SK-N-SH treated with all-trans-retinoic acid at 6 μM for 48 hours (cell line): ENCODE results near the gene AKAP9.

ENCODE experiments used
- ATAC-seq: fragments of 200-7000 bp; cut with Tn5 transposase; 3 replicates; pipeline ENCODE4 v1.9.1; 2020; ENCODE audit warnings: mild to moderate bottlenecking, moderate library complexity
- CSDC2 ChIP-seq: fragments of 250-450 bp; sonication (Bioruptor Pico); IDR thresholded peaks from 2 replicates; pipeline ENCODE4 v1.5.0; 2020; ENCODE audit warnings: mild to moderate bottlenecking, moderate library complexity
- CSRNP3 ChIP-seq: fragments of 250-450 bp; sonication (Bioruptor Pico); IDR thresholded peaks from 2 replicates; pipeline ENCODE4 v1.5.1; 2021; ENCODE audit warnings: mild to moderate bottlenecking, moderate library complexity
- ISL1 ChIP-seq: fragments of 250-450 bp; sonication (Bioruptor Pico); IDR thresholded peaks from 2 replicates; pipeline ENCODE4 v2.1.2; 2022; ENCODE audit warnings: mild to moderate bottlenecking, moderate library complexity
- OSR1 ChIP-seq: fragments of 250-450 bp; sonication (Bioruptor Pico); IDR thresholded peaks from 2 replicates; pipeline ENCODE4 v1.8.0; 2022; ENCODE audit warnings: moderate library complexity, mild to moderate bottlenecking, inconsistent platforms
- PPARA ChIP-seq: fragments of 250-450 bp; sonication (Bioruptor Pico); IDR thresholded peaks from 2 replicates; pipeline ENCODE4 v1.5.0; 2020; ENCODE audit warnings: mild to moderate bottlenecking, borderline replicate concordance
- RARB ChIP-seq: fragments of 250-450 bp; sonication (Bioruptor Pico); IDR thresholded peaks from 2 replicates; pipeline ENCODE4 v1.8.0; 2021; ENCODE audit warnings: mild to moderate bottlenecking, moderate library complexity
- TCF4 ChIP-seq: fragments of 250-450 bp; sonication (Bioruptor Pico); IDR thresholded peaks from 2 replicates; pipeline ENCODE4 v1.8.0; 2021; ENCODE audit warnings: mild to moderate bottlenecking, moderate library complexity, borderline replicate concordance
- TOX ChIP-seq: fragments of 250-450 bp; sonication (Bioruptor Pico); IDR thresholded peaks from 2 replicates; pipeline ENCODE4 v1.8.0; 2021; ENCODE audit warnings: mild to moderate bottlenecking, moderate library complexity, borderline replicate concordance
- TSHZ2 ChIP-seq: fragments of 250-450 bp; sonication (Bioruptor Pico); IDR thresholded peaks from 2 replicates; pipeline ENCODE4 v1.5.0; 2020; ENCODE audit warnings: mild to moderate bottlenecking, moderate library complexity
- ZFP3 ChIP-seq: fragments of 250-450 bp; sonication (Bioruptor Pico); IDR thresholded peaks from 2 replicates; pipeline ENCODE4 v1.5.0; 2020; ENCODE audit warnings: mild to moderate bottlenecking, moderate library complexity
- ZNF70 ChIP-seq: fragments of 450-650 bp; formaldehyde crosslinking; IDR thresholded peaks from 2 replicates; pipeline ENCODE4 v1.5.0; 2020; ENCODE audit warnings: mild to moderate bottlenecking, moderate library complexity
- TF ChIP-seq, protein P1 (sequence below): fragments of 250-450 bp; sonication (Bioruptor Pico); IDR thresholded peaks from 2 replicates; pipeline ENCODE4 v1.8.0; 2021; ENCODE audit warnings: low read depth, mild to moderate bottlenecking, moderate library complexity, borderline replicate concordance
- TF ChIP-seq, protein P2 (sequence below): fragments of 250-450 bp; sonication (Bioruptor Pico); IDR thresholded peaks from 2 replicates; pipeline ENCODE4 v1.8.0; 2020; ENCODE audit warnings: mild to moderate bottlenecking, moderate library complexity, borderline replicate concordance

Gene AKAP9

DNA sequence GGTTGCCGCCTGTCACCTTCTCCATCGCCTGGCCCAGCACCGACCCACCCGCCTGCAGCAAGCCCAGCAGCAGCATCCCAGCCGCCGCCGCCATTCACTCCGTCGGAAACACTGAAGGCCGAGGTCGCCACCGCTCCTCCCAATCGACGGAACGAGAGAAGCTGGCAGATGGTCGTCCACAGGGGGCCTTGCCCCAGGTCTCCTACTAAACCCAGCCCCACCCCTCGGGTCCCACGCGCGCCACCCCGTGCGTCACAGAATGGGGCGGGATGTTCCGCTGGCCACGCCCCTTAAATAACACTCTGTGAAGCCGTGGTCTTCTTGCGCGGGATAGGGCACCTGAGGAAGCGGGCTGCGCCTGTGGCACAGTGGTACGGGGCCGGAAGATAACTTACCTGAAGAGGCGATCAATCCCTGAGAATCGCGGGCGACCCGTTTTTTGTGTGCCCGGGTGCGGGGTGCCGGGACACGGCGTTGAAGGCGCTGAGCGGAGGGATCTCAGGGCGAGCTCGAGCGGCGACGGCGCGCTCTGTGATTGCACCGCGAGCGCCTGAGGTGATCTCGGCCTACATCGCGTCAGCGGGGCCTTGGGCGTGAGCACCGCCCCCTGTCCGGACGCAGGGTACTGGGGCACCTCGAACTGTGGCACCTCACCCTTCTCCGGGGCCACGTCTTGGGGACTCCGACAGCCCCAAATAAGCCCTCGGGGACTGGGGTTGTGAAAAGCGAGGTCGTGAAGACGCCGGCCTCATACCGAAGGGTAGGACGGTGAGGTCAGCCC lies 193.8 kb downstream of the AKAP9 start, which contains the start of gene CYP51A1:
Gene CYP51A1, minus strand, starts transcription at position 207 of the 781 bp plus-strand sequence. Its CDS starts 113 bp downstream, at position 94.
- peak; percentile 70; the same call in 1 of the 2 replicates for TF ChIP-seq CSRNP3 (CRISPR knock-in tag)
- TF ChIP-seq, protein P1, sequence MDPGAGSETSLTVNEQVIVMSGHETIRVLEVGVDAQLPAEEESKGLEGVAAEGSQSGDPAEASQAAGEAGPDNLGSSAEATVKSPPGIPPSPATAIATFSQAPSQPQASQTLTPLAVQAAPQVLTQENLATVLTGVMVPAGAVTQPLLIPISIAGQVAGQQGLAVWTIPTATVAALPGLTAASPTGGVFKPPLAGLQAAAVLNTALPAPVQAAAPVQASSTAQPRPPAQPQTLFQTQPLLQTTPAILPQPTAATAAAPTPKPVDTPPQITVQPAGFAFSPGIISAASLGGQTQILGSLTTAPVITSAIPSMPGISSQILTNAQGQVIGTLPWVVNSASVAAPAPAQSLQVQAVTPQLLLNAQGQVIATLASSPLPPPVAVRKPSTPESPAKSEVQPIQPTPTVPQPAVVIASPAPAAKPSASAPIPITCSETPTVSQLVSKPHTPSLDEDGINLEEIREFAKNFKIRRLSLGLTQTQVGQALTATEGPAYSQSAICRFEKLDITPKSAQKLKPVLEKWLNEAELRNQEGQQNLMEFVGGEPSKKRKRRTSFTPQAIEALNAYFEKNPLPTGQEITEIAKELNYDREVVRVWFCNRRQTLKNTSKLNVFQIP (CRISPR knock-in tag), result peak; percentile 85; the same call in 1 of the 2 replicates
- TF ChIP-seq OSR1 (CRISPR knock-in tag), result no peak
- TF ChIP-seq CSDC2 (CRISPR knock-in tag), result 0 out of 2 replicates have a peak, but pooled peaks have one; percentile 23
- TF ChIP-seq TOX, result peak; percentile 30; the same call in 1 of the 2 replicates
- no peak; the same call in 1 of the 2 replicates for TF ChIP-seq RARB (CRISPR knock-in tag)
- TF ChIP-seq, protein P2, sequence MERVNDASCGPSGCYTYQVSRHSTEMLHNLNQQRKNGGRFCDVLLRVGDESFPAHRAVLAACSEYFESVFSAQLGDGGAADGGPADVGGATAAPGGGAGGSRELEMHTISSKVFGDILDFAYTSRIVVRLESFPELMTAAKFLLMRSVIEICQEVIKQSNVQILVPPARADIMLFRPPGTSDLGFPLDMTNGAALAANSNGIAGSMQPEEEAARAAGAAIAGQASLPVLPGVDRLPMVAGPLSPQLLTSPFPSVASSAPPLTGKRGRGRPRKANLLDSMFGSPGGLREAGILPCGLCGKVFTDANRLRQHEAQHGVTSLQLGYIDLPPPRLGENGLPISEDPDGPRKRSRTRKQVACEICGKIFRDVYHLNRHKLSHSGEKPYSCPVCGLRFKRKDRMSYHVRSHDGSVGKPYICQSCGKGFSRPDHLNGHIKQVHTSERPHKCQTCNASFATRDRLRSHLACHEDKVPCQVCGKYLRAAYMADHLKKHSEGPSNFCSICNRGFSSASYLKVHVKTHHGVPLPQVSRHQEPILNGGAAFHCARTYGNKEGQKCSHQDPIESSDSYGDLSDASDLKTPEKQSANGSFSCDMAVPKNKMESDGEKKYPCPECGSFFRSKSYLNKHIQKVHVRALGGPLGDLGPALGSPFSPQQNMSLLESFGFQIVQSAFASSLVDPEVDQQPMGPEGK (CRISPR knock-in tag), result peak; percentile 48; the same call in 1 of the 2 replicates
- peak; percentile 83; the same call in 1 of the 2 replicates for TF ChIP-seq ZFP3 (CRISPR knock-in tag)
- peak; percentile 82; the same call in 1 of the 2 replicates for TF ChIP-seq TSHZ2 (CRISPR knock-in tag)
- peak; percentile 90 for ATAC-seq

DNA sequence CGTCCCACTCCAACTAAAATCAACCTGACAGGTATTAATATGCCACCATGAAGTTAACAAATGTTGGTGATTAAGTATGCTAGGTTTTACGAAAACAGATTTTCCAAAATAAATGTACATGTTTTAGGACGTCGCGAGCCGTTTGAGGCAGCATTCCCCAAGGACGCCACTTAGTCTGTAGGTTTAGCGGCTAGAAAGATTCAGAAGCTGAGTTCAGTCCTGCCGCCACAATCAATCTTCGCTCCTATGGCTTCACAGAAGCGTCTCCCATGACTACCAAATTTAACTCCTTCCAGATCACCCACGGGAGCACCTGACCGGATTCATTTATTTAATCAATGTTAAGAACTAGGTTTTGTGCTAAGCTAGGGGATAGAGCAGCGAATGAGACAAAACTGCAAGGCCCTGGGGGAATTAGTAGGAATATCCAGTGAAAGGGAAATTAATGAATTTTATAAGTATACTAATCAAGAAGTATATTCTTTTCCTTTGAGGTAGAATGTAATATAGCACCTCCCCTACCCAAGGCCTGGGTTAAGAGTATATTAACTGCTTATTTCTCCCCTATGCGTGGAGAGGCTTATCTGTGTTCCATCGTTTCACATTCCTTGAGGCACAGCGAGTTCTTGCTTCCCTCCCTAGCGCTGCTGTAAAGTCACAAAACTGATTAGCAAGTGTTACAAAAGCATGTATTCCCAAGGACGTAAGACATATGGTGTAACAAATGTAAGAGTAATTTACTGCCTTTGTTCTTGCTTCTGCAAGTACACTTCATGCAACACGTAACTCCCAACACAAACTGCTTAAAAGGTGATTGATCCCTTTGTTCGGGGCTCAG lies 194.6 kb downstream of the AKAP9 start:
- ATAC-seq, result peak; percentile 12
- no peak for TF ChIP-seq ZNF70
- TF ChIP-seq ZFP3 (CRISPR knock-in tag), result no peak
- TF ChIP-seq CSDC2 (CRISPR knock-in tag), result no peak
- TF ChIP-seq TCF4, result no peak

DNA sequence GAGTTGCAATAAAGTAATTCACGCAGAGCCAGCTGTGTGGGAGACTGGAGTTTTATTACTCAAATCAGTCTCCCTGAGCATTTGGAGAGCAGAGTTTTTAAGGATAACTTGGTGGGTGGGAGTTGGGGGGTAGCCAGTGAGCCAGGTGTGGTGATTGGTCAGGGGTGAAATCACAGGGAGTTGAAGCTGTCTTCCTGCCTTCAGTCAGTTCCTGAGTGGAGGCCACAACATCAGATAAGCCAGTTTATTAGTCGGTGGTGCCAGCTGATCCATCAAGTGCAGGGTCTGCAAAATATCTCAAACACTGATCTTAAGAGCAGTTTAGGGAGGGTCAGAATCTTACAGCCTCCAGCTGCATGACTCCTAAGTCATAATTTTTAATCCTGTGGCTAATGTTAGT lies 196.9 kb downstream of the AKAP9 start:
- ATAC-seq, result no peak
- TF ChIP-seq, protein P2 (CRISPR knock-in tag), result no peak
- no peak for TF ChIP-seq OSR1 (CRISPR knock-in tag)
- TF ChIP-seq PPARA, result no peak
- TF ChIP-seq TSHZ2 (CRISPR knock-in tag), result no peak
- no peak for TF ChIP-seq ZFP3 (CRISPR knock-in tag)
- peak; percentile 50 for TF ChIP-seq ISL1 (CRISPR knock-in tag)
